Mesendoderm (in vitro differentiated cells): ENCODE measurements around the gene TKT.
"Not testable (repeated sequence)": the region's sequence is repeated elsewhere in the genome, so short reads cannot be mapped to it uniquely, and the experiment has no call there.

Experiments used
- DNase-seq: peaks from one replicate; pipeline ENCODE4 v3.0.0; 2013
- H2AK5ac ChIP-seq: 2 replicates; pipeline ENCODE4 v1.6.1; 2013; ENCODE audit warnings: low read length, inconsistent platforms
- H2BK120ac ChIP-seq: 2 replicates; pipeline ENCODE4 v1.6.1; 2013; ENCODE audit warnings: low read depth, mild to moderate bottlenecking, low read length, moderate library complexity, mixed read lengths
- H2BK15ac ChIP-seq: replicated peaks from 2 replicates; pipeline ENCODE4 v1.6.1; 2013; ENCODE audit warnings: low read depth, mild to moderate bottlenecking, moderate library complexity
- H2BK5ac ChIP-seq: 2 replicates; pipeline ENCODE4 v1.6.1; 2013; ENCODE audit warnings: low read length, inconsistent platforms
- H3K18ac ChIP-seq: 2 replicates; pipeline ENCODE4 v1.6.1; 2013; ENCODE audit warnings: mild to moderate bottlenecking, low read length, mixed read lengths
- H3K23ac ChIP-seq: one replicate; pipeline ENCODE4 v1.6.1; 2013; ENCODE audit warnings: low read length
- H3K27ac ChIP-seq: 2 replicates; pipeline ENCODE4 v1.5.1; 2013; ENCODE audit warnings: low read depth, mild to moderate bottlenecking, inconsistent platforms, low read length, moderate library complexity
- H3K27me3 ChIP-seq: 2 replicates; pipeline ENCODE4 v1.6.1; 2013; ENCODE audit warnings: low read length, control low read depth, mild to moderate bottlenecking, inconsistent platforms; ENCODE audit not compliant: insufficient read depth, poor library complexity
- H3K36me3 ChIP-seq: 2 replicates; pipeline ENCODE4 v1.6.1; 2013; ENCODE audit warnings: low read length, inconsistent platforms; ENCODE audit not compliant: control insufficient read depth, insufficient read depth
- H3K4ac ChIP-seq: one replicate; pipeline ENCODE4 v1.6.1; 2013; ENCODE audit warnings: low read depth, mild to moderate bottlenecking, low read length, moderate library complexity
- H3K4me1 ChIP-seq: 2 replicates; pipeline ENCODE4 v1.6.1; 2013; ENCODE audit warnings: low read depth, low read length, inconsistent platforms; ENCODE audit not compliant: control insufficient read depth
- H3K4me2 ChIP-seq: 2 replicates; pipeline ENCODE4 v1.6.1; 2013; ENCODE audit warnings: low read length
- H3K4me3 ChIP-seq: 2 replicates; pipeline ENCODE4 v1.5.1; 2013; ENCODE audit warnings: mild to moderate bottlenecking, low read length
- H3K56ac ChIP-seq: one replicate; pipeline ENCODE4 v1.6.1; 2013; ENCODE audit warnings: low read length
- H3K79me1 ChIP-seq: 2 replicates; pipeline ENCODE4 v1.6.1; 2013; ENCODE audit warnings: low read length, inconsistent platforms
- H3K79me2 ChIP-seq: 2 replicates; pipeline ENCODE4 v1.6.1; 2013; ENCODE audit warnings: mild to moderate bottlenecking, low read length; ENCODE audit not compliant: control insufficient read depth, insufficient read depth
- H3K9ac ChIP-seq: 2 replicates; pipeline ENCODE4 v1.6.1; 2013; ENCODE audit warnings: low read length, inconsistent platforms
- H4K5ac ChIP-seq: one replicate; pipeline ENCODE4 v1.6.1; 2013; ENCODE audit warnings: low read length
- H4K8ac ChIP-seq: one replicate; pipeline ENCODE4 v1.6.1; 2013; ENCODE audit warnings: low read depth, mild to moderate bottlenecking, control low read depth, low read length, moderate library complexity
- WGBS: extraction: QIAGEN DNeasy Blood & Tissue Kit; methylation state at CpG from one replicate; pipeline ENCODE4 v1.1.7; 2013; ENCODE audit warnings: low lambda C conversion rate, missing lambda C conversion rate; ENCODE audit not compliant: insufficient coverage; ENCODE audit errors: extremely low coverage; 5-methylcytosine and 5-hydroxymethylcytosine counted together

Gene TKT

GRCh38 chr3:53278667-53279066 lies 22.8 kb upstream of the TKT start:
- Histone ChIP-seq H3K9ac (no peak overlapping the region), H3K27ac (no peak overlapping the region), H2BK120ac (no peak overlapping the region), H2BK5ac (no peak overlapping the region), H3K4me3 (no peak overlapping the region), H3K4ac (no peak overlapping the region), H3K23ac (no peak overlapping the region), H3K79me2 (no peaks in the 10 kb centered on the region), H3K79me1 (no peaks in the 10 kb centered on the region), H3K18ac (no peak overlapping the region), H3K4me2 (no peak overlapping the region), H4K5ac (no peak overlapping the region), H3K56ac (no peak overlapping the region), H3K4me1 (no peaks in the 10 kb centered on the region), H3K36me3 (no peaks in the 10 kb centered on the region), H2AK5ac (no peak overlapping the region), H4K8ac (no peak overlapping the region), H3K27me3 (no peaks in the 10 kb centered on the region), H2BK15ac (no peak overlapping the region)
- no peak for DNase-seq
- no CpG with 5 or more reads among the region's 4 CpGs for WGBS

- no peak overlapping the region for H2BK5ac ChIP-seq
- H3K79me2 ChIP-seq = no peaks in the 10 kb centered on the region
- H3K18ac ChIP-seq = no peak overlapping the region
- H3K9ac ChIP-seq = no peak overlapping the region
- WGBS = no CpG with 5 or more reads among the region's 5 CpGs
- H3K36me3 ChIP-seq = no peaks in the 10 kb centered on the region
- no peak overlapping the region for H2BK15ac ChIP-seq
- no peak overlapping the region for H3K27ac ChIP-seq
- H2AK5ac ChIP-seq = no peak overlapping the region
- H3K4me3 ChIP-seq = no peak overlapping the region
- no peak overlapping the region for H4K8ac ChIP-seq
- no peaks in the 10 kb centered on the region for H3K79me1 ChIP-seq
- no peaks in the 10 kb centered on the region for H3K27me3 ChIP-seq
- no peak overlapping the region for H3K23ac ChIP-seq
- DNase-seq = peak; percentile 59
- H2BK120ac ChIP-seq = no peak overlapping the region
- no peak overlapping the region for H3K4me2 ChIP-seq
- H4K5ac ChIP-seq = no peak overlapping the region
- H3K4me1 ChIP-seq = no peaks in the 10 kb centered on the region
- H3K56ac ChIP-seq = no peak overlapping the region
- H3K4ac ChIP-seq = no peak overlapping the region
These were observed 19.2 kb upstream of the TKT start for GRCh38 chr3:53274938-53275605.

- Histone ChIP-seq H3K4ac (peak overlapping the region; percentile 81), H3K79me2 (no peaks in the 10 kb centered on the region), H2BK5ac (no peak overlapping the region), H4K8ac (no peak overlapping the region), H2BK15ac (no peak overlapping the region), H3K23ac (no peak overlapping the region), H3K36me3 (no peaks in the 10 kb centered on the region), H4K5ac (no peak overlapping the region), H3K4me1 (no peaks in the 10 kb centered on the region), H3K4me2 (no peak overlapping the region), H3K27ac (no peak overlapping the region), H2BK120ac (peak overlapping the region; percentile 16), H2AK5ac (peak overlapping the region; percentile 63), H3K27me3 (no peaks in the 10 kb centered on the region), H3K56ac (peak overlapping the region; percentile 40), H3K18ac (no peak overlapping the region), H3K79me1 (no peaks in the 10 kb centered on the region), H3K4me3 (no peak overlapping the region), H3K9ac (no peak overlapping the region)
- DNase-seq = no peak
- no CpG with 5 or more reads among the region's 10 CpGs for WGBS
These were observed 17.4 kb upstream of the TKT start for GRCh38 chr3:53273146-53273670.

GRCh38 chr3:53269888-53270880 lies 14.4 kb upstream of the TKT start:
- H2BK120ac ChIP-seq = peak overlapping the region; percentile 50
- no CpG with 5 or more reads among the region's 12 CpGs for WGBS

GRCh38 chr3:53269193-53269592 lies 13.4 kb upstream of the TKT start:
- H4K5ac ChIP-seq, H3K79me1 ChIP-seq, H2BK5ac ChIP-seq, H3K4me1 ChIP-seq, DNase-seq, H3K79me2 ChIP-seq, H3K23ac ChIP-seq, H2AK5ac ChIP-seq, H4K8ac ChIP-seq, H3K4me2 ChIP-seq, H3K4me3 ChIP-seq, H3K9ac ChIP-seq, H3K36me3 ChIP-seq, H3K27me3 ChIP-seq: not testable (repeated sequence)
- Histone ChIP-seq H3K56ac (peak overlapping the region; percentile 85), H2BK120ac (peak overlapping the region; percentile 75), H3K27ac (peak overlapping the region; percentile 65), H2BK15ac (peak overlapping the region; percentile 60), H3K4ac (peak overlapping the region; percentile 82), H3K18ac (peak overlapping the region; percentile 13)
- WGBS = no CpG with 5 or more reads among the region's 11 CpGs

More at GRCh38 chr3:53269888-53270880, 14.4 kb upstream of the TKT start:
- Histone ChIP-seq H3K56ac (peak overlapping the region; percentile 85), H2BK5ac (peak overlapping the region; percentile 95), H3K36me3 (no peaks in the 10 kb centered on the region), H2BK15ac (no peak overlapping the region), H3K23ac (peak overlapping the region; percentile 26), H3K4me1 (no peaks in the 10 kb centered on the region), H2AK5ac (no peak overlapping the region), H4K5ac (peak overlapping the region; percentile 50), H4K8ac (no peak overlapping the region), H3K27ac (peak overlapping the region; percentile 85), H3K4me3 (no peak overlapping the region), H3K79me1 (no peaks in the 10 kb centered on the region), H3K79me2 (no peaks in the 10 kb centered on the region), H3K9ac (peak overlapping the region; percentile 36), H3K4me2 (no peak overlapping the region), H3K27me3 (no peaks in the 10 kb centered on the region), H3K4ac (peak overlapping the region; percentile 82), H3K18ac (peak overlapping the region; percentile 75)
- DNase-seq = peak; percentile 100
